Measurements from ENCODE around the gene SH3RF2.

The SH3RF2 gene

GRCh38 chr5:146068206-146068605 is 131.8 kb downstream of the SH3RF2 start:
- H3K36me3 ChIP-seq (ENCODE audit: control insufficient read depth in 5 of 5, insufficient read depth in 5 of 5, low read length in 5 of 5), result no peaks in the 10 kb centered on the region
- H3K4me3 ChIP-seq (ENCODE audit: low read depth in 1 of 5, low read length in 5 of 5), result no peak overlapping the region
- H3K27me3 ChIP-seq (ENCODE audit: control insufficient read depth in 5 of 5, insufficient read depth in 4 of 5, low read length in 5 of 5), result peaks cover 0 to 2% (median 0%) of the 10 kb centered on the region in 5 donors
- H3K4me1 ChIP-seq (ENCODE audit: control insufficient read depth in 5 of 5, insufficient read depth in 5 of 5, low read length in 5 of 5), result peaks cover 0 to 8% (median 0%) of the 10 kb centered on the region in 5 donors
- H3K27ac ChIP-seq (ENCODE audit: low read depth, low read length), result no peak overlapping the region
- no peak overlapping the region for H3K9ac ChIP-seq (ENCODE audit: low read length in 5 of 5)
- no peaks in the 10 kb centered on the region for H3K9me3 ChIP-seq (ENCODE audit: control insufficient read depth in 5 of 5, low read length in 5 of 5)

- H3K27me3 ChIP-seq (ENCODE audit: control insufficient read depth in 5 of 5, insufficient read depth in 4 of 5, low read length in 5 of 5), result peaks cover under 1 to 8% (median 4%) of the 10 kb centered on the region in 5 donors
- H3K4me1 ChIP-seq (ENCODE audit: control insufficient read depth in 5 of 5, insufficient read depth in 5 of 5, low read length in 5 of 5), result peaks cover 0 to 8% (median 0%) of the 10 kb centered on the region in 5 donors
- no peaks in the 10 kb centered on the region for H3K9me3 ChIP-seq (ENCODE audit: control insufficient read depth in 5 of 5, low read length in 5 of 5)
- no peak overlapping the region for H3K9ac ChIP-seq (ENCODE audit: low read length in 5 of 5)
- H3K36me3 ChIP-seq (ENCODE audit: control insufficient read depth in 5 of 5, insufficient read depth in 5 of 5, low read length in 5 of 5), result no peaks in the 10 kb centered on the region
- no peak overlapping the region for H3K4me3 ChIP-seq (ENCODE audit: low read depth in 1 of 5, low read length in 5 of 5)
- no peak overlapping the region for H3K27ac ChIP-seq (ENCODE audit: low read depth, low read length)
These were observed 132.8 kb downstream of the SH3RF2 start for GRCh38 chr5:146068977-146069779.

GRCh38 chr5:146069780-146070099 is 133.4 kb downstream of the SH3RF2 start:
- Histone ChIP-seq H3K36me3 (ENCODE audit: control insufficient read depth in 5 of 5, insufficient read depth in 5 of 5, low read length in 5 of 5) (no peaks in the 10 kb centered on the region), H3K4me3 (ENCODE audit: low read depth in 1 of 5, low read length in 5 of 5) (no peak overlapping the region), H3K4me1 (ENCODE audit: control insufficient read depth in 5 of 5, insufficient read depth in 5 of 5, low read length in 5 of 5) (peaks cover 0 to 8% (median 0%) of the 10 kb centered on the region in 5 donors), H3K9me3 (ENCODE audit: control insufficient read depth in 5 of 5, low read length in 5 of 5) (no peaks in the 10 kb centered on the region), H3K9ac (ENCODE audit: low read length in 5 of 5) (no peak overlapping the region), H3K27ac (ENCODE audit: low read depth, low read length) (no peak overlapping the region), H3K27me3 (ENCODE audit: control insufficient read depth in 5 of 5, insufficient read depth in 4 of 5, low read length in 5 of 5) (peaks cover 3 to 10% (median 6%) of the 10 kb centered on the region in 5 donors)

GRCh38 chr5:146070746-146071145 is 134.4 kb downstream of the SH3RF2 start:
- no peak overlapping the region for H3K27ac ChIP-seq (ENCODE audit: low read depth, low read length)
- no peaks in the 10 kb centered on the region for H3K36me3 ChIP-seq (ENCODE audit: control insufficient read depth in 5 of 5, insufficient read depth in 5 of 5, low read length in 5 of 5)
- peaks cover 0 to 8% (median 0%) of the 10 kb centered on the region in 5 donors for H3K4me1 ChIP-seq (ENCODE audit: control insufficient read depth in 5 of 5, insufficient read depth in 5 of 5, low read length in 5 of 5)
- H3K4me3 ChIP-seq (ENCODE audit: low read depth in 1 of 5, low read length in 5 of 5), result no peak overlapping the region
- peaks cover 3 to 10% (median 9%) of the 10 kb centered on the region in 5 donors for H3K27me3 ChIP-seq (ENCODE audit: control insufficient read depth in 5 of 5, insufficient read depth in 4 of 5, low read length in 5 of 5)
- no peak overlapping the region for H3K9ac ChIP-seq (ENCODE audit: low read length in 5 of 5)
- no peaks in the 10 kb centered on the region for H3K9me3 ChIP-seq (ENCODE audit: control insufficient read depth in 5 of 5, low read length in 5 of 5)

GRCh38 chr5:146071171-146071570 is 134.8 kb downstream of the SH3RF2 start:
- peaks cover 0 to 8% (median 0%) of the 10 kb centered on the region in 5 donors for H3K4me1 ChIP-seq (ENCODE audit: control insufficient read depth in 5 of 5, insufficient read depth in 5 of 5, low read length in 5 of 5)
- H3K9ac ChIP-seq (ENCODE audit: low read length in 5 of 5), result no peak overlapping the region
- no peak overlapping the region for H3K27ac ChIP-seq (ENCODE audit: low read depth, low read length)
- H3K9me3 ChIP-seq (ENCODE audit: control insufficient read depth in 5 of 5, low read length in 5 of 5), result no peaks in the 10 kb centered on the region
- H3K4me3 ChIP-seq (ENCODE audit: low read depth in 1 of 5, low read length in 5 of 5), result no peak overlapping the region
- no peaks in the 10 kb centered on the region for H3K36me3 ChIP-seq (ENCODE audit: control insufficient read depth in 5 of 5, insufficient read depth in 5 of 5, low read length in 5 of 5)
- peaks cover 3 to 13% (median 9%) of the 10 kb centered on the region in 5 donors for H3K27me3 ChIP-seq (ENCODE audit: control insufficient read depth in 5 of 5, insufficient read depth in 4 of 5, low read length in 5 of 5)

GRCh38 chr5:146072595-146072994 is 136.2 kb downstream of the SH3RF2 start:
- H3K9me3 ChIP-seq (ENCODE audit: control insufficient read depth in 5 of 5, low read length in 5 of 5), result no peaks in the 10 kb centered on the region
- H3K27ac ChIP-seq (ENCODE audit: low read depth, low read length), result no peak overlapping the region
- peaks cover 0 to 8% (median 0%) of the 10 kb centered on the region in 5 donors for H3K4me1 ChIP-seq (ENCODE audit: control insufficient read depth in 5 of 5, insufficient read depth in 5 of 5, low read length in 5 of 5)
- H3K4me3 ChIP-seq (ENCODE audit: low read depth in 1 of 5, low read length in 5 of 5), result no peak overlapping the region
- H3K9ac ChIP-seq (ENCODE audit: low read length in 5 of 5), result no peak overlapping the region
- peaks cover 3 to 19% (median 9%) of the 10 kb centered on the region in 5 donors for H3K27me3 ChIP-seq (ENCODE audit: control insufficient read depth in 5 of 5, insufficient read depth in 4 of 5, low read length in 5 of 5)
- H3K36me3 ChIP-seq (ENCODE audit: control insufficient read depth in 5 of 5, insufficient read depth in 5 of 5, low read length in 5 of 5), result no peaks in the 10 kb centered on the region

GRCh38 chr5:146073239-146073900 is 137.0 kb downstream of the SH3RF2 start:
- Histone ChIP-seq H3K4me3 (ENCODE audit: low read depth in 1 of 5, low read length in 5 of 5) (no peak overlapping the region), H3K9ac (ENCODE audit: low read length in 5 of 5) (no peak overlapping the region), H3K27me3 (ENCODE audit: control insufficient read depth in 5 of 5, insufficient read depth in 4 of 5, low read length in 5 of 5) (peaks cover 3 to 22% (median 11%) of the 10 kb centered on the region in 5 donors), H3K9me3 (ENCODE audit: control insufficient read depth in 5 of 5, low read length in 5 of 5) (no peaks in the 10 kb centered on the region), H3K4me1 (ENCODE audit: control insufficient read depth in 5 of 5, insufficient read depth in 5 of 5, low read length in 5 of 5) (peaks cover 0 to 8% (median 0%) of the 10 kb centered on the region in 5 donors), H3K36me3 (ENCODE audit: control insufficient read depth in 5 of 5, insufficient read depth in 5 of 5, low read length in 5 of 5) (no peaks in the 10 kb centered on the region), H3K27ac (ENCODE audit: low read depth, low read length) (no peak overlapping the region)

GRCh38 chr5:146076028-146076427 is 139.7 kb downstream of the SH3RF2 start:
- no peaks in the 10 kb centered on the region for H3K9me3 ChIP-seq (ENCODE audit: control insufficient read depth in 5 of 5, low read length in 5 of 5)
- no peak overlapping the region for H3K9ac ChIP-seq (ENCODE audit: low read length in 5 of 5)
- H3K4me1 ChIP-seq (ENCODE audit: control insufficient read depth in 5 of 5, insufficient read depth in 5 of 5, low read length in 5 of 5), result peaks cover 0 to 8% (median 0%) of the 10 kb centered on the region in 5 donors
- no peak overlapping the region for H3K27ac ChIP-seq (ENCODE audit: low read depth, low read length)
- no peak overlapping the region for H3K4me3 ChIP-seq (ENCODE audit: low read depth in 1 of 5, low read length in 5 of 5)
- peaks cover 3 to 33% (median 22%) of the 10 kb centered on the region in 5 donors for H3K27me3 ChIP-seq (ENCODE audit: control insufficient read depth in 5 of 5, insufficient read depth in 4 of 5, low read length in 5 of 5)
- no peaks in the 10 kb centered on the region for H3K36me3 ChIP-seq (ENCODE audit: control insufficient read depth in 5 of 5, insufficient read depth in 5 of 5, low read length in 5 of 5)

GRCh38 chr5:146076455-146076854 is 140.1 kb downstream of the SH3RF2 start:
- no peak overlapping the region for H3K27ac ChIP-seq (ENCODE audit: low read depth, low read length)
- H3K9ac ChIP-seq (ENCODE audit: low read length in 5 of 5), result no peak overlapping the region

GRCh38 chr5:146078566-146078965 is 142.2 kb downstream of the SH3RF2 start:
- Histone ChIP-seq H3K4me3 (ENCODE audit: low read depth in 1 of 5, low read length in 5 of 5) (no peak overlapping the region), H3K9me3 (ENCODE audit: control insufficient read depth in 5 of 5, low read length in 5 of 5) (no peaks in the 10 kb centered on the region), H3K27me3 (ENCODE audit: control insufficient read depth in 5 of 5, insufficient read depth in 4 of 5, low read length in 5 of 5) (peaks cover 2 to 41% (median 19%) of the 10 kb centered on the region in 5 donors), H3K27ac (ENCODE audit: low read depth, low read length) (no peak overlapping the region), H3K4me1 (ENCODE audit: control insufficient read depth in 5 of 5, insufficient read depth in 5 of 5, low read length in 5 of 5) (peaks cover 0 to 12% (median 8%) of the 10 kb centered on the region in 5 donors), H3K36me3 (ENCODE audit: control insufficient read depth in 5 of 5, insufficient read depth in 5 of 5, low read length in 5 of 5) (no peaks in the 10 kb centered on the region), H3K9ac (ENCODE audit: low read length in 5 of 5) (no peak overlapping the region)

More at GRCh38 chr5:146076455-146076854, 140.1 kb downstream of the SH3RF2 start:
- H3K4me3 ChIP-seq (ENCODE audit: low read depth in 1 of 5, low read length in 5 of 5), result no peak overlapping the region
- H3K9me3 ChIP-seq (ENCODE audit: control insufficient read depth in 5 of 5, low read length in 5 of 5), result no peaks in the 10 kb centered on the region
- peaks cover 3 to 33% (median 22%) of the 10 kb centered on the region in 5 donors for H3K27me3 ChIP-seq (ENCODE audit: control insufficient read depth in 5 of 5, insufficient read depth in 4 of 5, low read length in 5 of 5)
- peaks cover 0 to 12% (median 2%) of the 10 kb centered on the region in 5 donors for H3K4me1 ChIP-seq (ENCODE audit: control insufficient read depth in 5 of 5, insufficient read depth in 5 of 5, low read length in 5 of 5)
- H3K36me3 ChIP-seq (ENCODE audit: control insufficient read depth in 5 of 5, insufficient read depth in 5 of 5, low read length in 5 of 5), result no peaks in the 10 kb centered on the region

Data from subcutaneous abdominal adipose tissue (tissue), 5 donors.